ENCODE results near the gene EFCAB5. TPM values are rescaled to one million over a fixed set of nuclear protein-coding genes. Genes with fewer than 3 reads are reported as not detected.

EFCAB5 gene
- total RNA-seq, 1 donor from 2014 or later = not detected

GRCh38 chr17:29906969-29907368 lies 34.5 kb upstream of the EFCAB5 start:
- no peak overlapping the region for H3K4me3 ChIP-seq (ENCODE audit: low read depth, low read length)
- H3K36me3 ChIP-seq (ENCODE audit: control insufficient read depth, insufficient read depth, low read length) = no peaks in the 10 kb centered on the region
- FAIRE-seq (no peak), DNase-seq (ENCODE audit: low read depth) (no peak)
- H3K27me3 ChIP-seq (ENCODE audit: control insufficient read depth, insufficient read depth, low read length) = no peaks in the 10 kb centered on the region
- TF ChIP-seq, protein P1, sequence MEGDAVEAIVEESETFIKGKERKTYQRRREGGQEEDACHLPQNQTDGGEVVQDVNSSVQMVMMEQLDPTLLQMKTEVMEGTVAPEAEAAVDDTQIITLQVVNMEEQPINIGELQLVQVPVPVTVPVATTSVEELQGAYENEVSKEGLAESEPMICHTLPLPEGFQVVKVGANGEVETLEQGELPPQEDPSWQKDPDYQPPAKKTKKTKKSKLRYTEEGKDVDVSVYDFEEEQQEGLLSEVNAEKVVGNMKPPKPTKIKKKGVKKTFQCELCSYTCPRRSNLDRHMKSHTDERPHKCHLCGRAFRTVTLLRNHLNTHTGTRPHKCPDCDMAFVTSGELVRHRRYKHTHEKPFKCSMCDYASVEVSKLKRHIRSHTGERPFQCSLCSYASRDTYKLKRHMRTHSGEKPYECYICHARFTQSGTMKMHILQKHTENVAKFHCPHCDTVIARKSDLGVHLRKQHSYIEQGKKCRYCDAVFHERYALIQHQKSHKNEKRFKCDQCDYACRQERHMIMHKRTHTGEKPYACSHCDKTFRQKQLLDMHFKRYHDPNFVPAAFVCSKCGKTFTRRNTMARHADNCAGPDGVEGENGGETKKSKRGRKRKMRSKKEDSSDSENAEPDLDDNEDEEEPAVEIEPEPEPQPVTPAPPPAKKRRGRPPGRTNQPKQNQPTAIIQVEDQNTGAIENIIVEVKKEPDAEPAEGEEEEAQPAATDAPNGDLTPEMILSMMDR (IDR thresholded peaks at IDR 0.05; ENCODE audit: insufficient read depth, low read length, severe bottlenecking) = no peak

GRCh38 chr17:29909236-29910003 lies 32.0 kb upstream of the EFCAB5 start:
- H3K4me3 ChIP-seq (ENCODE audit: low read depth, low read length) = no peak overlapping the region
- FAIRE-seq (no peak), DNase-seq (ENCODE audit: low read depth) (peak; percentile 74)
- TF ChIP-seq, protein P1 (IDR thresholded peaks at IDR 0.05; ENCODE audit: insufficient read depth, low read length, severe bottlenecking) = no peak
- H3K36me3 ChIP-seq (ENCODE audit: control insufficient read depth, insufficient read depth, low read length) = no peaks in the 10 kb centered on the region
- no peaks in the 10 kb centered on the region for H3K27me3 ChIP-seq (ENCODE audit: control insufficient read depth, insufficient read depth, low read length)

DNA sequence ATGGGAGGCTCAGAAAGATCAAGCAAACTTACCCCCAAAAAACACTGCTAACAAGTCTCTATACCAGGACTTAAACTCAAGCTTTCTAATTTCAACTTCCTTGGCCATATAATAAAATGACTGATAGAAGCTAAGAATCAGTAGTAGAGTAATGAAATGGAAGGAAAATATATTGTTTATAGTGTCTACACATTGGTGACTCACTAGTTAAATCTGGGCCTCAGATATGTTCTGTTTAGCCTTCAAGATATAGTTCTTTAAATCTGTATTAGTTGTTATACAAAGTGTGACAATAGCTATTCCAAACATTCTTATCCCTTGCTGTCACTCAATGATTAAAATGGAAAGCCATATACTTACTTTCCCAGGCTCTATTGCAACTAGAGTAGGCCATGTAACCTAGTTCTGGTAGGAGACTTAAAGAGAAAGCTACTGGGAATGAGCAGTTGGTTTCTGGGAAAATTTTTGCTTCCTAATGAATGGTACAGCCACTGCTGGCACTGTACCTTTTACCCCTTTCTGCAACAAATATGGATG lies 29.7 kb upstream of the EFCAB5 start:
- Histone ChIP-seq H3K36me3 (ENCODE audit: control insufficient read depth, insufficient read depth, low read length) (no peaks in the 10 kb centered on the region), H3K4me3 (ENCODE audit: low read depth, low read length) (no peak overlapping the region), H3K27me3 (ENCODE audit: control insufficient read depth, insufficient read depth, low read length) (no peaks in the 10 kb centered on the region)
- TF ChIP-seq, protein P1 (IDR thresholded peaks at IDR 0.05; ENCODE audit: insufficient read depth, low read length, severe bottlenecking) = no peak
- DNase-seq (ENCODE audit: low read depth) = no peak
- no peak for FAIRE-seq

DNA sequence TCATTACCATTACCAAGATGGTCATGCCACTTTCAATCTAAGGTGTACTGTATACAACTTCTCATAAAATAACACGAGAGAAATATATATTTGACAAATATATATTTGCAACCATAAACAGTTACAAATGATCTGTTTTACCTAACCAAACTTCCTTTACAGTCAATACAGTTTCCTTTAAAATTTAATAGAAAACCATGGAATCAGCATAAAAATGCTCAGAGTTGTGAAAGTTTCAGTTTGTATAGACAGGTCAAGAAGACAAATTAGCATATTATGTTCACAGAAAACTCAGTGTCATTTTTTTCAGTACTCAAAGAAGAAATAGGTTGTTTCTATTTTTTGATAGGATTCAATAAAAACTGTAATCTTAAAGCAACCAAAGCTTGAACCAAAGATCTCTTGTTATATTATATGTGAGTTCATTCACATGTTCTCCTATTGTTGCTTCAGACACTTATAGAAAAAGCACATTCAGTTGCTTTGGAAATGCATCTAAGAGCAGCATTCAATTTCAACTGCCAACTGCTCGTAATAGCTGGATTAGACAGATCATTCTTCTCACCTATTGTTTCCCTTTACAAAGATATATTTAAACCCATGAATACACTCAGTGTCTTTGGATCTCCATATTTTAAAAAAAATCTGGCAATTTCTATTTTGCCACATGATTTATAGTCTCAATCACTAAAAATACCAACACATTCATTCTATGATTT lies 26.5 kb upstream of the EFCAB5 start:
- no peak overlapping the region for H3K4me3 ChIP-seq (ENCODE audit: low read depth, low read length)
- H3K27me3 ChIP-seq (ENCODE audit: control insufficient read depth, insufficient read depth, low read length) = no peaks in the 10 kb centered on the region
- DNase-seq (ENCODE audit: low read depth) (no peak), FAIRE-seq (no peak)
- TF ChIP-seq, protein P1 (IDR thresholded peaks at IDR 0.05; ENCODE audit: insufficient read depth, low read length, severe bottlenecking) = no peak
- H3K36me3 ChIP-seq (ENCODE audit: control insufficient read depth, insufficient read depth, low read length) = no peaks in the 10 kb centered on the region

- Histone ChIP-seq H3K4me3 (ENCODE audit: low read depth, low read length) (no peak overlapping the region), H3K27me3 (ENCODE audit: control insufficient read depth, insufficient read depth, low read length) (no peaks in the 10 kb centered on the region), H3K36me3 (ENCODE audit: control insufficient read depth, insufficient read depth, low read length) (no peaks in the 10 kb centered on the region)
- no peak for FAIRE-seq
- TF ChIP-seq, protein P1 (IDR thresholded peaks at IDR 0.05; ENCODE audit: insufficient read depth, low read length, severe bottlenecking) = no peak
- DNase-seq (ENCODE audit: low read depth) = no peak
These were observed 23.4 kb upstream of the EFCAB5 start for GRCh38 chr17:29918016-29918415.

All from bronchial epithelial cell (primary cell).